GM19395 (cell line): Measurements from ENCODE around the gene SLC9A4.
"Not testable (repeated sequence)": the region's sequence is repeated elsewhere in the genome, so short reads cannot be mapped to it uniquely, and the experiment has no call there.

Experiments used
- ATAC-seq: cut with Tn5 transposase; IDR thresholded peaks from one replicate; pipeline ENCODE4 v1.9.1; 2021; ENCODE audit warnings: mild to moderate bottlenecking, moderate library complexity; ENCODE audit not compliant: unreplicated experiment

The SLC9A4 gene

GRCh38 chr2:102544182-102544581 is 71.2 kb downstream of the SLC9A4 start:
- ATAC-seq = no peak

DNA sequence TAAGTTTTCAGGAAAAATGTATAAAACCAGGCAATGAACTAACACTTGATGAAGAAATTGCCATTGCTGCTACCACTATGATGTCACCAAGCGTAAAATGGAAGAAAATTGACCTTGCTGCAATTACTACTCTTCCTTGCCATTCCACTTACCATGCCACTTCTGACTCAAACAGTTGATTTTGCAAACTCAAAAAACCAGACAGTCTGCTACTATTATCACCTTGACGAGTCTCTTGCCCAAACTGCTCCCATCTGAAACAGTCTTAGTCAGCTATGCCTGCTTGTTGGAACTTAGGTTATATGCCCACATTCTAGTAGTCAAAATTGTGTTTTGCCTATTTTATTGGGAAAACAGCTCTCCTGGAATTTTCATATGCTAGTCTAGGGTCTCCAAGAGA is 74.4 kb downstream of the SLC9A4 start:
- ATAC-seq = no peak

- ATAC-seq = no peak
These were observed 76.0 kb downstream of the SLC9A4 start for GRCh38 chr2:102549027-102549426.

GRCh38 chr2:102550151-102550550 is 77.1 kb downstream of the SLC9A4 start:
- ATAC-seq = no peak

GRCh38 chr2:102551329-102552096 is 78.5 kb downstream of the SLC9A4 start:
- ATAC-seq = no peak

GRCh38 chr2:102553601-102554000 is 80.6 kb downstream of the SLC9A4 start:
- ATAC-seq = no peak

GRCh38 chr2:102558463-102558862 is 85.4 kb downstream of the SLC9A4 start:
- ATAC-seq = no peak

DNA sequence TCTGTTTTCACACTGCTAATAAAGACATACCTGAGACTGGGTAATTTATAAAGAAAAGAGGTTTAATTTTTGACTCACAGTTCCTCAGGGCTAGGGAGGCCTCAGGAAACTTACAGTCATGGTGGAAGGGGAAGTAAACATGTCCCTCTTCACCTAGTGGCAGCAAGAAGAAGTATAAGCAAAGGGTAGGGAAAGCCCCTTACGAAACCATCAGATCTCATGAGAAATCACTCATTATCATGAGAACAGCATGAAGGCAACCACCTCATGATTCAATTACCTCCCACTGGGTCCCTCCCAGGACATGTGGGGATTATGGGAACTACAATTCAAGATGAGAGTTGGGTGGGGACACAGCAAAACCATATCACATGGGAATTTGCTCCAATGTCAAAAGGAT is 89.5 kb downstream of the SLC9A4 start:
- not testable (repeated sequence) for ATAC-seq

DNA sequence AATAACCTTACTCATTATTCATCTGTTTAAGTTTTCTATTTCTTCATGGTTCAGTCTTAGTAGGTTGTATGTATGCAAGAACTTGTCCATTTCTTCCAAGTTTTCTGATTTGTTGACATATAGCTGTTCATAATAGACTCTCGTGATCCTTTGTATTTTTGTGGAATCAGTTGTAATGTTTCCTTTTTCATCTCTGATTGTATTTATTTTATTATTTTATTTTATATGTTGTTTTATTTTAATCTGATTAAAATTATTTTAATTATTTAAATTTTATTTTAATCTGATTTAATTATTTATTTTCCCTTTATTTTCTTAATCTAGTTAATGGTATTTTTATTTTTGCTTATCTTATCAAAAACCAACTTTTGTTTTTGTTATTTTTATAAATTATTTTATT is 102.9 kb downstream of the SLC9A4 start:
- no peak for ATAC-seq

DNA sequence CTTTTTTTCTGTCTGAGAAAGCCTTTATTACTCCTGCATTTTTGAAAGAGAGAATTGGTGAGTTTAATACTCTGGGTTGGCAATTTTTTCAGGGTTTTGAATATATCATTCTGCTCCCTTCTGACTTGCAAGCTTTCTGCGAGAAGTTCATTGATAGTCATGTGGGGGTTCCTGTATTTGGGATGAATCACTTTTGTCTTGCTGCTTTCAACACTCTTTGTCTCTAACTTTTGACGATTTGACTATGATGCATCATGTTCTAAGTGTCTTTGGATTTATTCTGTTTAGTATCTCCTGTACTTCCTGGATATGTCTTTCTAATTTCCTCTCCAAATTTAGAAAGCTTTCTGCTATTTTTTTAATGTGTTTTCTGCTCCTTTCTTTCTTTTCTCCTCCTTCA is 105.3 kb downstream of the SLC9A4 start:
- ATAC-seq = no peak

DNA sequence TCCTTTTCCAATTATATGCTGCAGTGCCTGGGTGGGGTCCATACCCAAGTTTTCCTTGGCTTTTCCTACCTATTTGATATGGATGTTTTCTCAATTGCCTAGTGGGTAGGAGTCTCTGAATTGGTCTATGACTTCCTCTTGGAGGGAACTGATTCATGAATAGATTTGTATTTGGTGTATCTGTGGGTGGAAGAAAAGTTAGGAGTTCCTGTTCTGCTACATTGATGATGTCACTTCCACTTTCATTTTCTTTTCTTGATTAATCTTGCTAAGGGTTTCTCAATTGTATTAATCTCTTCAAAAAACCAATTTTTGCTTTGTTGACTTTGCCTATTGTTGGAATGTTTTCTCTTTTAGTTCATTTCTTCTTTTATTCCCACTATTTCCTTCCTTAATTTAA is 108.9 kb downstream of the SLC9A4 start:
- ATAC-seq = no peak

DNA sequence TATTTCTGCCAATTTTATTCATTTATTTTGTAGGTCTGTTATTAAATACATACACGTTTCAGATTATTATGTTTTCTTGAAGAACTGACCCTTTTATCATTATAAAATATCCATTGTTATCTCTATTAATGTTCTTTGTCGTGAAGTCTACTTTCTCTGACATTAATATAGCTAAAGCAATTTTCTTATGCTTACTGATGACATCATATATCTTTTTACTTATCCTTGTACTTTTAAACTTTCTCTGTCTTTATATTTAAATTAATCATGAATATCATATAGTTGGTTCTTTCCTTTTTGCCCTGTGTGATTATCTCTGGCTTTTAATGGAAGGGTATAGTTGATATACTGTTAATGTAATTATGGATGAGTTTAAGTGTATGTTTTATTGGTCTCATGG is 109.8 kb downstream of the SLC9A4 start:
- no peak for ATAC-seq
